NCI-H1694 treated with DMSO at 0.1 percent for 48 hours (cell line): ENCODE data around the gene STRAP.
"Not testable (repeated sequence)": the region's sequence is repeated elsewhere in the genome, so short reads cannot be mapped to it uniquely, and the experiment has no call there.

Source experiments
- DNase-seq: peaks from one replicate; lab custom pipeline; 2025; lab: John Stamatoyannopoulos, UW

Gene STRAP

GRCh38 chr12:15928346-15928745 lies 46.2 kb downstream of the STRAP start:
- no peak for DNase-seq

- no peak for DNase-seq
Measured at GRCh38 chr12:15928870-15929571, 46.8 kb downstream of the STRAP start.

GRCh38 chr12:15931590-15932053 lies 49.4 kb downstream of the STRAP start:
- DNase-seq = no peak

GRCh38 chr12:15932327-15932726 lies 50.1 kb downstream of the STRAP start:
- no peak for DNase-seq

GRCh38 chr12:15932971-15933370 lies 50.8 kb downstream of the STRAP start:
- DNase-seq = no peak

GRCh38 chr12:15933751-15934150 lies 51.6 kb downstream of the STRAP start:
- no peak for DNase-seq

GRCh38 chr12:15936751-15937150 lies 54.6 kb downstream of the STRAP start:
- DNase-seq = no peak

- DNase-seq = no peak
Measured at GRCh38 chr12:15937902-15938301, 55.7 kb downstream of the STRAP start.

GRCh38 chr12:15939111-15939510 lies 56.9 kb downstream of the STRAP start:
- no peak for DNase-seq

GRCh38 chr12:15942475-15942874 lies 60.3 kb downstream of the STRAP start:
- DNase-seq = no peak

- not testable (repeated sequence) for DNase-seq
Measured at GRCh38 chr12:15943519-15943918, 61.3 kb downstream of the STRAP start.

- not testable (repeated sequence) for DNase-seq
Measured at GRCh38 chr12:15948461-15948860, 66.3 kb downstream of the STRAP start.
